GM21529 (cell line): Measurements from ENCODE around the gene ZFP1.

ENCODE experiments used
- ATAC-seq: cut with Tn5 transposase; IDR thresholded peaks from one replicate; pipeline ENCODE4 v1.9.1; 2021; ENCODE audit not compliant: unreplicated experiment

The ZFP1 gene

DNA sequence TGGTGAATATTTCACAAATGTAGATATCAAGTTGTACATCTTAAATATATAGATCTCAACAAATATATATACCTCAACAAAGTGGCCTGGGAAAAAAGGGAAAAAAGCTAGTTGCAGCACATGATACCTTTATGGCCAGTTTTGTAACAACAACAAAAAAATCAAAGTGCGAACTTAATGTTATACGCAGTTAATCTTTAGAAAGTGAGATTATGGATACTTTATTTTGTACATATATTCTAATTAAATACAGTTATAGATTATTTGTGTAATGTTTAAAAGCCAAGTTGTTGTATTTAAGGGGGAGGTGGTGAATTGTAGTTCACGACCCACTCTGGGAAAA, 385 bp upstream of the ZFP1 start:
- ATAC-seq, result no peak

GRCh38 chr16:75151798-75152197, 3.5 kb downstream of the ZFP1 start:
- ATAC-seq, result no peak

- ATAC-seq, result no peak
Measured at GRCh38 chr16:75152635-75153034, 4.3 kb downstream of the ZFP1 start.

DNA sequence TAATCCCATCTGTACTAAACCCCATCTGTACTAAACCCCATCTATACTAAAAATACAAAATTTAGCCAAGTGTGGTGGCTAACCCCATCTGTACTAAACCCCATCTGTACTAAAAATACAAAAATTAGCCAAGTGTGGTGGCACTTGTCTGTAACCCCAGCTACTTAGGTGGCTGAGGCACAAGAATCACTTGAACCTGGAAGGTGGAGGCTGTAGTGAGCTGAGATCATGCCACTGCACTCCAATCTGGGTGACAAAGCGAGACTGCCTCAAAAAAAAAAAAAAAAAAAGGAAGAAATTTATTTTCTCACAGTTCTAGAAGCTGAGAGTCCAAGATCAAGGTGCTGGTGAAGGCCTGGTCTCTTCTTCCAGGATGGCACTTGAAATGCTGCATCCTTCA, 12.1 kb downstream of the ZFP1 start:
- no peak for ATAC-seq

DNA sequence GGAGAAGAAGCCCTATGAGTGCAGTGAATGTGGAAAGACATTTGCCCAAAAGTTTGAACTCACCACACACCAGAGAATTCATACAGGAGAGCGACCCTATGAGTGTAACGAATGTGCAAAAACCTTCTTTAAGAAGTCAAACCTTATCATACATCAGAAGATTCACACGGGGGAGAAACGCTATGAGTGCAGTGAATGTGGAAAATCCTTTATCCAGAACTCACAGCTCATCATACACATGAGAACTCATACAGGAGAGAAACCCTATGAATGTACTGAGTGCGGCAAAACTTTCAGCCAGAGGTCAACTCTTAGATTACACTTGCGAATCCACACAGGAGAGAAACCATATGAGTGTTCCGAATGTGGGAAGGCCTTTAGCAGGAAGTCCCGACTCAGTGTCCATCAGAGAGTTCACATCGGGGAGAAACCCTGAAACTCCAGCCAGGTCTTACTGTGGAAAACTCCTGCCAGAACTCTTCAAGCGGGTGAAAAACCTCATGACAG, 21.6 kb downstream of the ZFP1 start:
- no peak for ATAC-seq

GRCh38 chr16:75172578-75172977, 24.3 kb downstream of the ZFP1 start:
- no peak for ATAC-seq

- no peak for ATAC-seq
Measured at GRCh38 chr16:75175074-75175473, 26.8 kb downstream of the ZFP1 start.

GRCh38 chr16:75176926-75177325, 28.6 kb downstream of the ZFP1 start:
- no peak for ATAC-seq

DNA sequence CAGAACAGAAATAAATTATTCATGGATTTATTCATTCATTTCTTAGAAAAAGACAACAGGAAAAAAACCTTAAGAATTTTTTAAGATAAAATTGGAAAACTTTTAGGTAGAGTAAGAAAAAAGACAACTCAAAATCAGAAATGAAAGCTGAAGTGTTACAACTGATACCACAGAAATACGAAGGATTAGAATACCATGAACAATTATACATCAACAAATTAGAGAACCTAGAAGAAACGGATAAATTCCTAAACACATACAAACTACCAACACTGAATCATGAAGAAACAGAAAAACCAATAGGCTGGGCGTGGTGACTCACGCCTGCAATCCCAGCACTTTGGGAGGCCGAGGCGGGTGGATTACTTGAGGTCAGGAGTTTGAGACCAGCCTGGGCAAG, 30.9 kb downstream of the ZFP1 start:
- ATAC-seq, result no peak

DNA sequence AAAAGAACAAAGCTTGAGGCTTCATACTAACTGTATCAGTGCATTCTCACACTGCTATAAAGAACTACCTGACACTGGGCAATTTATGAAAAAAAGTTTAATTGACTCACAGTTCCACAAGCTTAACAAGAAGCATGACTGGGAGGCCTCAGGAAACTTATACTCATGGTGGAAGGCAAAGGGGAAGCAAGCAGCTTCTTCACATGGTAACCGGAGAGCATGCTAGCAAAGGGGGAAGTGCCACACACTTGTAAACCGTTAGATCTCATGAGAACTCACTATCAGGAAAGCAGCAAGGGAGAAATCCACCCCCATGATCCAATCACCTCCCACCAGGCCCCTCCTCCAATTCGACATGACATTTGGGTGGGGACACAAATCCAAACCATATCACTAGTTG, 33.3 kb downstream of the ZFP1 start:
- ATAC-seq, result no peak

- ATAC-seq, result no peak
Measured at GRCh38 chr16:75188832-75189477, 40.6 kb downstream of the ZFP1 start.

DNA sequence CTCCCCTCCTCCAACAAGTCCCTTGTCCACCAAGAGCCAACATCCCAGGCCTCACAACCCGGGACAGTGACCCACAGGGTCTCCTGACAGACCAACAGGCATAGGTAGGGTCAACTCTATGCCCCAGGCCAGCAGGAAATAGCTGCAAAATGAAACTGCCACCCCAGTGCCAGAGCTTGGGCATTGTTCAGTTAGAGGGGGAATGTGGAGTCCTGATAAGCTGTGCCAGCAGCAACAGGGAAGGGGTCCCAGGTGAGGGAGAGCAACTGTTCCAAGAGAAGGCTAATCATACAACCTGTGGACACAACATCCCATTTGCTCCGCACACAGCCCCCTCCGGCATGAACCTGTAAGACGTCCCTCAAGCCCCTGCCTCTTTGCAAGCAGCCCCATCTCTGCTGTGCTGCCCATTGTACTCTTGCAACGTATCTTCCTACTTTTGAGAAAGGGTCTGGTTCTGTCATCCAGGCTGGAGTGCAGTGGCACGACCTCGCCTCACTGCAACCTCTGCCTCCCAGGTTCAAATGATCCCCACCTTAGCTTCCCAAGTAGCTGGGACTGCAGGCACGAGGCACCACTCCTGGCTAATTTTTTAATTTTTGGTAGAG, 41.4 kb downstream of the ZFP1 start:
- ATAC-seq, result no peak

DNA sequence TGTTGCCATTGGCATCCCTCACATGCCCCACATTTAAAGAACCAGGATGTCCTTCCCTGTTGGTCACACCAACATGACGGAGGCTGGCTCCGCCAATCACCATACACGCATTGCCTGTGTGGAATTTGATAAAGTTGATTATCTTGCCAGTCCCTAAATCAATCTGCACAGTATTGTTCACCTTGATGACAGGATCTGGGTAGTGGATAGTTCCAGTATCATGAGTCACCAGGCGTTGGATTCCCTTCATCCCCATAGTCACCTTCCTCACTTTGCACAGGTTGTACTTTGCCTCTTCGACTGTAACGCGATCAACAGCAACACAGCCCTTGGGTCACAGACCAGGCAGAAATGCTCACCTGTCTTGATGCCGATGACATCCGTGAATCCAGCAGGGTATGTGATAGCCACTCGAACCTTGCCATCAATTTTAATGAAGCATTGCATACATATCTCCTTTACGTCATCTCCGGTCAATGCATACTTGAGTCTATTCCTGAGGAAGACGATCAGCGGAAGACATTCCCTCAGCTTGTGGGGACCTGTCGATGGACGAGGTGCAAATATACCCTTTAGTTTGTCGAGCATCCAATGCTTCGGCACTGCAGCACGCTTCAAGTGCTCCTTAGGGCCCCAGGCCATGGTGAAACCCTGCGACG, 44.4 kb downstream of the ZFP1 start:
- no peak for ATAC-seq

DNA sequence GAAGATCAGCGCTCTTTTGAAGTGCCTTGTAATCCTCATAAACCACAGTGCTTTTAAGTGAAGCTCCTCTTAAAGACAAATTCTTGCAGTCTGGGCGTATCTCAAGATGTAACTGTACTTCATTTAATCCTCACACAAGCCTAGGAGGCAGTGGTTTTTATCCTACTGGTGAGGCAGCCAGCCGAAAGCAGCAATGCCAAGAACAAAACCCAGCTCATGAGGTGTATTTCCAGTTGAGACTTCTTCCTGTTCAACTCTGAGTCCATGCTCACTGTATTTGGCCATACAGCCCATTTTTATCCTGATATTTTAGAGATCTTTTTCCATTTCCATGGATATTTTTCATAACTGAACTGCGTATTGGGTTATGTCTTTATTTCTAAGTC, 44.9 kb downstream of the ZFP1 start:
- ATAC-seq, result no peak

GRCh38 chr16:75193730-75194444, 45.6 kb downstream of the ZFP1 start:
- no peak for ATAC-seq

- no peak for ATAC-seq
Measured at GRCh38 chr16:75195811-75196790, 47.8 kb downstream of the ZFP1 start.

DNA sequence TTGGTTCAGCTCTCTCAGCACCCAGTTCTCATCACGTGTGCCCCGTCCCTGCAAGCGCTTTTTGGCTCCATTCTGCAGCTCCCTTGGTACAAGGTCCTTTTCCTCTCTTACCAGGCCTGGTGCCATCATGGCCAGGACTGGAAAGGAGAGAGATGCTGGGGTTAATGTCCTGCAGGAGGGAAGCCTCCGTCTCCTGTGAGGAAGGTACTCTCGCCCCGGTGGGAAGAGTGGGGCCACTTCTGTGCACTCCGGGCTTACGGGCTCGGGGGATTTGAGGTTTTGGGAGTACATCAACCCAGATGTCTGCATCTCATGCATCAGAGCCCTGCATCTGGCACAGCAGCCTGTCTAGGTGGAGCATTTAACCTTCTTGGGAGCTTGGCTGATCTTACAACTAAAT, 48.5 kb downstream of the ZFP1 start:
- no peak for ATAC-seq

DNA sequence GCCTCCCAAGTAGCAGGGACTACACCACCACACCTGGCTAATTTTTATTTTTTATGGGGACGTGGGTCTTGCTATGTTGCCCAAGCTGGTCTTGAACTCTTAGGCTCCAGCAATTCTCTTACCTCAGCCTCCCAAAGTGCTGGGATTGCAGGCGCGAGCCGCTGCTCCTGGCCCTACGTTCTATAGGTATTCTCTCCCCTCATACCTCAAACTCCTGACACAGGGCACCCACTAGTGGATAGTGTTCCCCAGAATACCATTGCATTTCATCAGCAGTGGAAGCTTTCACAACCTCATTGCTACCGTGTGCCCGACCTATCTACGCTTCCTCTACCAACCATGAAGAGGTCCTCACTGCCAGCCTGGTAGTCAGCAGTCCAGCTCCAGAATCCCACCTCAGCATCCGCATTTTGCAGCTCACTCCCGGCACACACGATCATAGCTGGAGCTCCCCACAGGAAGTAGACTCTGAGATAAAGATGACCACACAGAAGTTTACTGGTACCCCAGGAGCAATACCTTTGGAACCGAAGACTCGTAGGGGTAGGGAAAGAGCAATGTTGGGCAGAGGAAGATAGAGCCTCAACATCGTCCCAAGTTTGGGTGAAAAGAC, 49.3 kb downstream of the ZFP1 start:
- ATAC-seq, result no peak

DNA sequence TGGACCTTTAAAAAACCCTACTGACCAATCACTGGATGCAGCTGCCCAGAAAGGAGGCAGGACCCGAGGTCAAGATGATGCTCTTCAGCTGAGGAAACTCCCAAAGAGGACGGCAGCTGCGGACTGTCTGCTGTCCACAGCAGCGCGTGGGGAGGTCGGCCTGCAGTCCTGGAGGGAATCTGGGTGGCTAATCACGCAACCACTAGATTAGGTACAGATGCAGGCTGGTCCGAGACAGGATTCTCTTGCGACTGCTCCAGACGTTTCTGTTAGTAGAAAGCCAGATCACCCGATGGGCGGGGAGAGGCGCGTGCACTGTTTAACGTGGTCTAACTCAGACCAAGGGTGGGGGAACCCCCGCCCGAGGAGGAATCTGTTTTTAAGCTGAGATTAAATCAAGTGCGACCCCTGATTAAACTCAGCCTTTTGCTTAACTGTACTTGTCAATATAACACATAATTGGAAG, 49.8 kb downstream of the ZFP1 start:
- ATAC-seq, result no peak

DNA sequence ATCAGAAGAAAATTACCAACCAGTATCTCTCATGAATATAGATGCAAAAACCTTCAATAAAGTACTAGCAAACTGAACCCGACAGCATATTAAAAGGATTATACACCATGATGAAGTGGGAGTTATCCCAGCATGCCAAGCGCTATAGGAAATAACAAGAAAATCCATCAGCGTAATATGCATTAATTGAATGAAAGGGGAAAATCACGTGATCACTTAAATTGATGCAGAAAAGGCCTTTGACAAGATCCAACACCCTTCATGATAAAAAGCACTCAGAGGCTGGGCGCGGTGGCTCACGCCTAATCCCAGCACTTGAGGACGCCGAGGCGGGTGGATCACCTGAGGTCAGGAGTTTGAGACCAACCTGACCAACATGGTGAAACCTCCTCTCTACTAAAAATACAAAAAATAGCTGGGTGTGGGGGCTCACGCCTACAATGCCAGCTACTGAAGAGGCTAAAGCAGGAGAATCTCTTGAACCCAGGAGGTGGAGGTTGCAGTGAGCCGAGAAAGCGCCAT, 53.8 kb downstream of the ZFP1 start:
- no peak for ATAC-seq
